GM23338 (cell line): Measurements from ENCODE around the gene CHAT. TPM values are rescaled to one million over a fixed set of nuclear protein-coding genes. Genes with fewer than 3 reads are reported as not detected.

Experiments
- ATAC-seq: fragments of 200-7000 bp; cut with Tn5 transposase; 3 replicates; pipeline ENCODE4 v1.9.1; 2020
- DNase-seq: peaks from one replicate; pipeline ENCODE4 v3.0.0-alpha.2; 2015; ENCODE audit warnings: low spot score
- H2AFZ ChIP-seq: fragments of 200-600 bp; sonication (generic); 2 replicates; pipeline ENCODE4 v1.8.0; 2016; ENCODE audit warnings: antibody characterized with exemption, mild to moderate bottlenecking, moderate library complexity
- H3F3A ChIP-seq: fragments of 200-600 bp; sonication (generic); replicated peaks from 2 replicates; pipeline ENCODE4 v1.8.0; 2017; ENCODE audit warnings: antibody characterized with exemption, mixed run types, low read depth
- H3K27ac ChIP-seq: fragments of 200-600 bp; sonication (generic); 2 replicates; pipeline ENCODE4 v1.6.1; 2016; ENCODE audit warnings: low read depth
- H3K27me3 ChIP-seq: fragments of 200-600 bp; sonication (generic); 2 replicates; pipeline ENCODE4 v1.8.0; 2016; ENCODE audit warnings: mild to moderate bottlenecking, mixed run types, moderate library complexity; ENCODE audit not compliant: insufficient read depth
- H3K36me3 ChIP-seq: fragments of 200-600 bp; sonication (generic); 2 replicates; pipeline ENCODE4 v1.8.0; 2016; ENCODE audit warnings: mild to moderate bottlenecking; ENCODE audit not compliant: insufficient read depth
- H3K4me1 ChIP-seq: fragments of 200-600 bp; sonication (generic); 2 replicates; pipeline ENCODE4 v1.8.0; 2016; ENCODE audit warnings: mild to moderate bottlenecking, moderate library complexity; ENCODE audit not compliant: insufficient read depth
- H3K4me2 ChIP-seq: fragments of 200-600 bp; sonication (generic); 2 replicates; pipeline ENCODE4 v1.7.1; 2017; ENCODE audit warnings: mixed run types
- H3K4me3 ChIP-seq: fragments of 200-600 bp; sonication (generic); 2 replicates; pipeline ENCODE4 v1.6.1; 2016; ENCODE audit warnings: mixed run types
- H3K79me2 ChIP-seq: fragments of 200-600 bp; sonication (generic); replicated peaks from 2 replicates; pipeline ENCODE4 v1.8.0; 2017; ENCODE audit warnings: mild to moderate bottlenecking; ENCODE audit not compliant: insufficient read depth
- H3K9me2 ChIP-seq: fragments of 200-600 bp; sonication (generic); 2 replicates; pipeline ENCODE4 v1.8.0; 2017; ENCODE audit not compliant: insufficient read depth
- H4K20me1 ChIP-seq: fragments of 200-600 bp; sonication (generic); replicated peaks from 2 replicates; pipeline ENCODE4 v1.8.0; 2017; ENCODE audit warnings: mild to moderate bottlenecking; ENCODE audit not compliant: insufficient read depth
- H3K27ac Mint-ChIP-seq: 2 replicates; pipeline ENCODE4 v1.8.0; 2020; ENCODE audit warnings: inconsistent platforms, mild to moderate bottlenecking, moderate library complexity, mixed read lengths
- H3K27me3 Mint-ChIP-seq: 3 replicates; pipeline ENCODE4 v1.8.0; 2022; ENCODE audit warnings: low read depth, mild to moderate bottlenecking, moderate library complexity, mixed read lengths, inconsistent platforms; ENCODE audit not compliant: insufficient read depth, poor library complexity
- H3K36me3 Mint-ChIP-seq: 3 replicates; pipeline ENCODE4 v1.8.0; 2021; ENCODE audit warnings: low read depth, mild to moderate bottlenecking, inconsistent platforms, moderate library complexity, mixed read lengths
- H3K4me1 Mint-ChIP-seq: 3 replicates; pipeline ENCODE4 v1.8.0; 2020; ENCODE audit warnings: mild to moderate bottlenecking, inconsistent platforms, mixed read lengths
- H3K4me3 Mint-ChIP-seq: 3 replicates; pipeline ENCODE4 v1.8.0; 2021; ENCODE audit warnings: moderate library complexity, mild to moderate bottlenecking, inconsistent platforms, mixed read lengths
- H3K9me3 Mint-ChIP-seq: 3 replicates; pipeline ENCODE4 v1.8.0; 2020; ENCODE audit warnings: moderate library complexity, mild to moderate bottlenecking, inconsistent platforms, mixed read lengths
- CTCF ChIP-seq, 2 experiments: fragments of 200-600 bp in 1 of 2; sonication (generic) in 1 of 2; conservative IDR thresholded peaks; 2 replicates each; pipeline versions ENCODE4 v1.5.1 to v1.6.1; 2016 to 2017; ENCODE audit warnings: antibody characterized with exemption in 2 of 2, low read depth in 2 of 2, mild to moderate bottlenecking in 2 of 2, moderate library complexity in 1 of 2
- JUNB ChIP-seq: IDR thresholded peaks from one replicate; pipeline ENCODE4 v1.6.1; 2016; ENCODE audit warnings: antibody characterized with exemption; ENCODE audit not compliant: unreplicated experiment
- REST ChIP-seq: IDR thresholded peaks from one replicate; pipeline ENCODE4 v1.6.1; 2018; ENCODE audit warnings: antibody characterized with exemption; ENCODE audit not compliant: unreplicated experiment
- STAT1 ChIP-seq: IDR thresholded peaks from one replicate; pipeline ENCODE4 v1.6.1; 2016; ENCODE audit warnings: antibody characterized with exemption; ENCODE audit not compliant: unreplicated experiment
- ZNF114 ChIP-seq: fragments of 250-450 bp; sonication (Bioruptor Pico); IDR thresholded peaks from 2 replicates; pipeline ENCODE4 v1.5.0; 2020; ENCODE audit warnings: mild to moderate bottlenecking, moderate library complexity
- ZNF331 ChIP-seq: fragments of 250-450 bp; sonication (Bioruptor Pico); IDR thresholded peaks from 2 replicates; pipeline ENCODE4 v1.5.0; 2020; ENCODE audit warnings: low read depth, mild to moderate bottlenecking, moderate library complexity
- ZNF462 ChIP-seq: fragments of 250-450 bp; sonication (Bioruptor Pico); IDR thresholded peaks from 2 replicates; pipeline ENCODE4 v1.5.0; 2020; ENCODE audit warnings: mild to moderate bottlenecking, moderate library complexity
- polyA plus RNA-seq: library from polyadenylated mRNA; unstranded; fragments of >200 nt; fragmentation: Nextera tagmentation; extraction: Ambion mirVana; gene quantifications from 2 replicates; pipeline ENCODE4 v1.2.1, GENCODE V29; 2016
- total RNA-seq: library from RNA; depleted of rRNA; stranded (reverse); fragments of >200 nt; shearing (Covaris generic); gene quantifications from 2 replicates; pipeline ENCODE4 v1.2.3, GENCODE V29; 2014

Gene CHAT
- total and polyA plus RNA-seq, 2 experiments from 2014 or later = not detected

GRCh38 chr10:49598986-49599385, 14.9 kb upstream of the CHAT start (continued):
- no peak for TF ChIP-seq ZNF462 (CRISPR knock-in tag)

GRCh38 chr10:49599546-49599945, 14.3 kb upstream of the CHAT start:
- no peak overlapping the region for H3K4me3 Mint-ChIP-seq
- Histone ChIP-seq H3K79me2 (no peaks in the 10 kb centered on the region), H3K36me3 (no peaks in the 10 kb centered on the region), H3K4me2 (no peak overlapping the region), H3K4me3 (no peak overlapping the region), H4K20me1 (no peaks in the 10 kb centered on the region; the same call in 1 of the 2 replicates), H2AFZ (no peak overlapping the region), H3K9me2 (no peaks in the 10 kb centered on the region), H3F3A (no peaks in the 10 kb centered on the region), H3K4me1 (no peaks in the 10 kb centered on the region; the same call in 1 of the 2 replicates), H3K27ac (no peak overlapping the region), H3K27me3 (peaks cover 20% of the 10 kb centered on the region)
- DNase-seq (no peak), ATAC-seq (no peak)
- peaks cover 11% of the 10 kb centered on the region for H3K4me1 Mint-ChIP-seq
- H3K27me3 Mint-ChIP-seq = peaks cover 31% of the 10 kb centered on the region
- H3K9me3 Mint-ChIP-seq = no peaks in the 10 kb centered on the region
- no peak overlapping the region for H3K27ac Mint-ChIP-seq
- TF ChIP-seq ZNF331 (CRISPR knock-in tag) (no peak), JUNB (no peak)
- no peaks in the 10 kb centered on the region for H3K36me3 Mint-ChIP-seq

GRCh38 chr10:49600046-49600445, 13.8 kb upstream of the CHAT start:
- Mint-ChIP-seq H3K9me3 (no peaks in the 10 kb centered on the region), H3K27ac (no peak overlapping the region), H3K36me3 (no peaks in the 10 kb centered on the region), H3K27me3 (peaks cover 32% of the 10 kb centered on the region), H3K4me1 (peaks cover 8% of the 10 kb centered on the region), H3K4me3 (no peak overlapping the region)
- H3K4me1 ChIP-seq = no peaks in the 10 kb centered on the region; the same call in 1 of the 2 replicates
- H3K27ac ChIP-seq = no peak overlapping the region
- H2AFZ ChIP-seq = no peak overlapping the region
- DNase-seq = no peak
- no peaks in the 10 kb centered on the region for H3K36me3 ChIP-seq
- no peaks in the 10 kb centered on the region for H3K79me2 ChIP-seq
- H3K4me2 ChIP-seq = no peak overlapping the region
- peaks cover 25% of the 10 kb centered on the region for H3K27me3 ChIP-seq
- ATAC-seq = no peak
- H3F3A ChIP-seq = no peaks in the 10 kb centered on the region
- no peak overlapping the region for H3K4me3 ChIP-seq
- H4K20me1 ChIP-seq = no peaks in the 10 kb centered on the region; the same call in 1 of the 2 replicates
- no peaks in the 10 kb centered on the region for H3K9me2 ChIP-seq
- TF ChIP-seq ZNF114 (CRISPR knock-in tag) (no peak), CTCF (conservative IDR thresholded peaks at IDR 0.05; ENCODE audit: low read depth in 2 of 2) (no peak), REST (no peak), STAT1 (no peak), ZNF331 (CRISPR knock-in tag) (no peak), JUNB (no peak)
